Measurements from ENCODE around the gene PALLD. TPM values are rescaled to one million over a fixed set of nuclear protein-coding genes. Genes with fewer than 3 reads are reported as not detected.

The PALLD gene
- total and polyA plus RNA-seq, 2 of the 13 experiments (the other 11 are each of a cell fraction or from before 2014, with no cell fraction given), result 0.50 to 1.5 TPM

DNA sequence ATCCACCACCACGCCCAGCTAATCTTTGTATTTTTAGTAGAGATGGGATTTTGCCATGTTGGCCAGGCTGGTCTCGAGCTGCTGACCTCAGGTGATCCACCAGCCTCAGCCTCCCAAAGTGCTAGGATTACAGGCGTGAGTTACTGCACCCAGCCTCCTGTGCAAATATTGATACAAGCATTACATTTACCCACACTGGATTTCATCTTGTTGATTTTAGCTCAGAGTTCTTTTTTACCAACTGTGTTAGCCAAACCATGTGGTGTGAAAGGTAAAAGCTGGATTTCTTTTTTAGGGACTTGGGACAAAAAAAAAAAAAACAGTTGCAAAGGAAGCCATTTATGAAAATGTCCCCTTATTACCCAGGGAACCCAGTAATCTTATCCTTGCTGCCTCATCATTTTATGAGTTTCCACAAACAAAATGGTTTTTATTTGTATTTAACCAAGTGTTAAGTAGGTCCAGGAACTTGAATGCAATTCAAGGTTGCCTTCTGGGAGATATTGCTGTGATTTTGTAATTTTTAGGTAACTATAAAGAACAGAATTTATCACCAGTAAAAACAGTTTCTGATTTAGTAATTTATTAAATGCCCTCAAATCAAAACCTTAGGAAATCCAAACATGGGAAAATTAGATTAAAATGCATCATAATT lies 202.5 kb downstream of the PALLD start (continued):
- TF ChIP-seq ZNF253 (CRISPR knock-in tag; IDR thresholded peaks at IDR 0.05; ENCODE audit: borderline replicate concordance), result no peak
- no peak for TF ChIP-seq ZSCAN29 (CRISPR knock-in tag; conservative IDR thresholded peaks at IDR 0.05)
- TF ChIP-seq, protein P1, sequence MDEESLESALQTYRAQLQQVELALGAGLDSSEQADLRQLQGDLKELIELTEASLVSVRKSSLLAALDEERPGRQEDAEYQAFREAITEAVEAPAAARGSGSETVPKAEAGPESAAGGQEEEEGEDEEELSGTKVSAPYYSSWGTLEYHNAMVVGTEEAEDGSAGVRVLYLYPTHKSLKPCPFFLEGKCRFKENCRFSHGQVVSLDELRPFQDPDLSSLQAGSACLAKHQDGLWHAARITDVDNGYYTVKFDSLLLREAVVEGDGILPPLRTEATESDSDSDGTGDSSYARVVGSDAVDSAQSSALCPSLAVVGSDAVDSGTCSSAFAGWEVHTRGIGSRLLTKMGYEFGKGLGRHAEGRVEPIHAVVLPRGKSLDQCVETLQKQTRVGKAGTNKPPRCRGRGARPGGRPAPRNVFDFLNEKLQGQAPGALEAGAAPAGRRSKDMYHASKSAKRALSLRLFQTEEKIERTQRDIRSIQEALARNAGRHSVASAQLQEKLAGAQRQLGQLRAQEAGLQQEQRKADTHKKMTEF (CRISPR knock-in tag; IDR thresholded peaks at IDR 0.05), result peak; percentile 49; the same call in 1 of the 2 replicates
- no peak for TF ChIP-seq ZFAT (CRISPR knock-in tag; conservative IDR thresholded peaks at IDR 0.05)
- no peak for TF ChIP-seq DNMT1 (CRISPR knock-in tag; IDR thresholded peaks at IDR 0.05)
- TF ChIP-seq, protein P2, sequence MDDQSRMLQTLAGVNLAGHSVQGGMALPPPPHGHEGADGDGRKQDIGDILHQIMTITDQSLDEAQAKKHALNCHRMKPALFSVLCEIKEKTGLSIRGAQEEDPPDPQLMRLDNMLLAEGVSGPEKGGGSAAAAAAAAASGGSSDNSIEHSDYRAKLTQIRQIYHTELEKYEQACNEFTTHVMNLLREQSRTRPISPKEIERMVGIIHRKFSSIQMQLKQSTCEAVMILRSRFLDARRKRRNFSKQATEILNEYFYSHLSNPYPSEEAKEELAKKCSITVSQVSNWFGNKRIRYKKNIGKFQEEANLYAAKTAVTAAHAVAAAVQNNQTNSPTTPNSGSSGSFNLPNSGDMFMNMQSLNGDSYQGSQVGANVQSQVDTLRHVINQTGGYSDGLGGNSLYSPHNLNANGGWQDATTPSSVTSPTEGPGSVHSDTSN (CRISPR knock-in tag; IDR thresholded peaks at IDR 0.05; ENCODE audit: borderline replicate concordance), result no peak
- TF ChIP-seq ADNP (CRISPR knock-in tag; IDR thresholded peaks at IDR 0.05), result no peak
- no peak for TF ChIP-seq TBL1XR1 (IDR thresholded peaks at IDR 0.05; ENCODE audit: borderline replicate concordance, low read length, partially characterized antibody)
- no peak for TF ChIP-seq NCOR1 (IDR thresholded peaks at IDR 0.05; ENCODE audit: borderline replicate concordance, low read length)
- TF ChIP-seq ZNF121 (CRISPR knock-in tag; IDR thresholded peaks at IDR 0.05), result peak; percentile 38; the same call in 1 of the 2 replicates
- no peak for TF ChIP-seq ZEB1 (IDR thresholded peaks at IDR 0.05; ENCODE audit: insufficient replicate concordance, low read depth)
- TF ChIP-seq, protein P3, sequence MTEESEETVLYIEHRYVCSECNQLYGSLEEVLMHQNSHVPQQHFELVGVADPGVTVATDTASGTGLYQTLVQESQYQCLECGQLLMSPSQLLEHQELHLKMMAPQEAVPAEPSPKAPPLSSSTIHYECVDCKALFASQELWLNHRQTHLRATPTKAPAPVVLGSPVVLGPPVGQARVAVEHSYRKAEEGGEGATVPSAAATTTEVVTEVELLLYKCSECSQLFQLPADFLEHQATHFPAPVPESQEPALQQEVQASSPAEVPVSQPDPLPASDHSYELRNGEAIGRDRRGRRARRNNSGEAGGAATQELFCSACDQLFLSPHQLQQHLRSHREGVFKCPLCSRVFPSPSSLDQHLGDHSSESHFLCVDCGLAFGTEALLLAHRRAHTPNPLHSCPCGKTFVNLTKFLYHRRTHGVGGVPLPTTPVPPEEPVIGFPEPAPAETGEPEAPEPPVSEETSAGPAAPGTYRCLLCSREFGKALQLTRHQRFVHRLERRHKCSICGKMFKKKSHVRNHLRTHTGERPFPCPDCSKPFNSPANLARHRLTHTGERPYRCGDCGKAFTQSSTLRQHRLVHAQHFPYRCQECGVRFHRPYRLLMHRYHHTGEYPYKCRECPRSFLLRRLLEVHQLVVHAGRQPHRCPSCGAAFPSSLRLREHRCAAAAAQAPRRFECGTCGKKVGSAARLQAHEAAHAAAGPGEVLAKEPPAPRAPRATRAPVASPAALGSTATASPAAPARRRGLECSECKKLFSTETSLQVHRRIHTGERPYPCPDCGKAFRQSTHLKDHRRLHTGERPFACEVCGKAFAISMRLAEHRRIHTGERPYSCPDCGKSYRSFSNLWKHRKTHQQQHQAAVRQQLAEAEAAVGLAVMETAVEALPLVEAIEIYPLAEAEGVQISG (CRISPR knock-in tag; IDR thresholded peaks at IDR 0.05), result no peak
- TF ChIP-seq ZSCAN20 (CRISPR knock-in tag; IDR thresholded peaks at IDR 0.05; ENCODE audit: borderline replicate concordance), result no peak
- no peak for TF ChIP-seq ZNF546 (CRISPR knock-in tag; conservative IDR thresholded peaks at IDR 0.05)
- no peak for TF ChIP-seq ZNF180 (CRISPR knock-in tag; IDR thresholded peaks at IDR 0.05; ENCODE audit: borderline replicate concordance, low read depth)
- TF ChIP-seq FOXO1 (CRISPR knock-in tag; IDR thresholded peaks at IDR 0.05), result no peak
- TF ChIP-seq, protein P4, sequence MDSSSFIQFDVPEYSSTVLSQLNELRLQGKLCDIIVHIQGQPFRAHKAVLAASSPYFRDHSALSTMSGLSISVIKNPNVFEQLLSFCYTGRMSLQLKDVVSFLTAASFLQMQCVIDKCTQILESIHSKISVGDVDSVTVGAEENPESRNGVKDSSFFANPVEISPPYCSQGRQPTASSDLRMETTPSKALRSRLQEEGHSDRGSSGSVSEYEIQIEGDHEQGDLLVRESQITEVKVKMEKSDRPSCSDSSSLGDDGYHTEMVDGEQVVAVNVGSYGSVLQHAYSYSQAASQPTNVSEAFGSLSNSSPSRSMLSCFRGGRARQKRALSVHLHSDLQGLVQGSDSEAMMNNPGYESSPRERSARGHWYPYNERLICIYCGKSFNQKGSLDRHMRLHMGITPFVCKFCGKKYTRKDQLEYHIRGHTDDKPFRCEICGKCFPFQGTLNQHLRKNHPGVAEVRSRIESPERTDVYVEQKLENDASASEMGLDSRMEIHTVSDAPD (CRISPR knock-in tag; IDR thresholded peaks at IDR 0.05), result no peak
- TF ChIP-seq, protein P5, sequence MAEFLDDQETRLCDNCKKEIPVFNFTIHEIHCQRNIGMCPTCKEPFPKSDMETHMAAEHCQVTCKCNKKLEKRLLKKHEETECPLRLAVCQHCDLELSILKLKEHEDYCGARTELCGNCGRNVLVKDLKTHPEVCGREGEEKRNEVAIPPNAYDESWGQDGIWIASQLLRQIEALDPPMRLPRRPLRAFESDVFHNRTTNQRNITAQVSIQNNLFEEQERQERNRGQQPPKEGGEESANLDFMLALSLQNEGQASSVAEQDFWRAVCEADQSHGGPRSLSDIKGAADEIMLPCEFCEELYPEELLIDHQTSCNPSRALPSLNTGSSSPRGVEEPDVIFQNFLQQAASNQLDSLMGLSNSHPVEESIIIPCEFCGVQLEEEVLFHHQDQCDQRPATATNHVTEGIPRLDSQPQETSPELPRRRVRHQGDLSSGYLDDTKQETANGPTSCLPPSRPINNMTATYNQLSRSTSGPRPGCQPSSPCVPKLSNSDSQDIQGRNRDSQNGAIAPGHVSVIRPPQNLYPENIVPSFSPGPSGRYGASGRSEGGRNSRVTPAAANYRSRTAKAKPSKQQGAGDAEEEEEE (CRISPR knock-in tag; IDR thresholded peaks at IDR 0.05; ENCODE audit: borderline replicate concordance), result no peak
- TF ChIP-seq, protein P6, sequence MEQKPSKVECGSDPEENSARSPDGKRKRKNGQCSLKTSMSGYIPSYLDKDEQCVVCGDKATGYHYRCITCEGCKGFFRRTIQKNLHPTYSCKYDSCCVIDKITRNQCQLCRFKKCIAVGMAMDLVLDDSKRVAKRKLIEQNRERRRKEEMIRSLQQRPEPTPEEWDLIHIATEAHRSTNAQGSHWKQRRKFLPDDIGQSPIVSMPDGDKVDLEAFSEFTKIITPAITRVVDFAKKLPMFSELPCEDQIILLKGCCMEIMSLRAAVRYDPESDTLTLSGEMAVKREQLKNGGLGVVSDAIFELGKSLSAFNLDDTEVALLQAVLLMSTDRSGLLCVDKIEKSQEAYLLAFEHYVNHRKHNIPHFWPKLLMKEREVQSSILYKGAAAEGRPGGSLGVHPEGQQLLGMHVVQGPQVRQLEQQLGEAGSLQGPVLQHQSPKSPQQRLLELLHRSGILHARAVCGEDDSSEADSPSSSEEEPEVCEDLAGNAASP (CRISPR knock-in tag; IDR thresholded peaks at IDR 0.05; ENCODE audit: borderline replicate concordance), result peak; percentile 68; the same call in 1 of the 2 replicates
